H1 (cell line): ENCODE results near the gene CKAP4. TPM values are rescaled to one million over a fixed set of nuclear protein-coding genes. Genes with fewer than 3 reads are reported as not detected.

ENCODE experiments used
- CTCF ChIA-PET: fragments of 300-600 bp; sonication (Branson Sonifier 250); formaldehyde crosslinking; loops from one replicate; lab custom pipeline; 2021; ENCODE audit not compliant: partially characterized antibody; lab: Charles Lee
- POLR2A ChIA-PET: fragments of 300-600 bp; sonication (Branson Sonifier 250); formaldehyde crosslinking; loops from one replicate; lab custom pipeline; 2021; ENCODE audit warnings: inconsistent platforms; ENCODE audit not compliant: partially characterized antibody; lab: Charles Lee
- DNase-seq, 2 experiments: peaks; one replicate each; pipeline versions ENCODE4 v3.0.0 to v3.0.0-alpha.2; 2010 to 2022; ENCODE audit warnings: low spot score in 2 of 2, low read depth in 1 of 2, mixed read lengths in 1 of 2
- FAIRE-seq: peaks from 2 replicates; lab custom pipeline; 2011; peaks lifted over from hg19 to GRCh38; lab: Jason Lieb, UNC
- H2AFZ ChIP-seq: 2 replicates; pipeline ENCODE4 v1.8.1; 2012; ENCODE audit warnings: low read length, inconsistent platforms
- H2AK5ac ChIP-seq: 2 replicates; pipeline ENCODE4 v1.6.1; 2013; ENCODE audit warnings: low read depth, low read length
- H2BK120ac ChIP-seq: replicated peaks from 2 replicates; pipeline ENCODE3; 2013; ENCODE audit warnings: low read depth, low read length, inconsistent platforms
- H2BK12ac ChIP-seq: 2 replicates; pipeline ENCODE4 v1.6.1; 2013; ENCODE audit warnings: low read depth, low read length
- H2BK15ac ChIP-seq: 2 replicates; pipeline ENCODE4 v1.6.1; 2013; ENCODE audit warnings: low read length
- H2BK20ac ChIP-seq: 2 replicates; pipeline ENCODE4 v1.6.1; 2013; ENCODE audit warnings: low read length
- H2BK5ac ChIP-seq: 2 replicates; pipeline ENCODE4 v1.6.1; 2013; ENCODE audit warnings: low read depth, low read length
- H3K14ac ChIP-seq: 2 replicates; pipeline ENCODE4 v1.6.1; 2013; ENCODE audit warnings: inconsistent platforms; ENCODE audit not compliant: insufficient read length
- H3K18ac ChIP-seq: 2 replicates; pipeline ENCODE4 v1.6.1; 2013; ENCODE audit warnings: low read length; ENCODE audit errors: extremely low read depth
- H3K23ac ChIP-seq: 2 replicates; pipeline ENCODE4 v1.6.1; 2013; ENCODE audit warnings: inconsistent platforms; ENCODE audit not compliant: insufficient read length
- H3K23me2 ChIP-seq: 2 replicates; pipeline ENCODE4 v1.6.1; 2013; ENCODE audit warnings: low read depth, low read length
- H3K27ac ChIP-seq: 2 replicates; pipeline ENCODE4 v1.6.1; 2011; ENCODE audit warnings: low read depth, low read length, inconsistent platforms
- H3K27me3 ChIP-seq, 4 experiments: replicated peaks in 1 of 4; 1 replicate in 1 of 4; 2 replicates in 3 of 4; pipeline versions ENCODE4 v1.6.1 to v1.8.1; 2011 to 2013; ENCODE audit warnings: low read length in 3 of 4, mild to moderate bottlenecking in 3 of 4, inconsistent platforms in 2 of 4, mixed read lengths in 2 of 4, moderate library complexity in 1 of 4; ENCODE audit not compliant: control insufficient read depth in 3 of 4, insufficient read depth in 3 of 4; ENCODE audit errors: extremely low read depth in 1 of 4
- H3K36me3 ChIP-seq, 4 experiments: 2 replicates each; pipeline versions ENCODE4 v1.6.1 to v1.8.1; 2011 to 2013; ENCODE audit warnings: mild to moderate bottlenecking in 4 of 4, low read length in 3 of 4, moderate library complexity in 2 of 4, control low read depth in 1 of 4, inconsistent platforms in 1 of 4; ENCODE audit not compliant: insufficient read depth in 4 of 4, control insufficient read depth in 2 of 4
- H3K4ac ChIP-seq: replicated peaks from 2 replicates; pipeline ENCODE3; 2013; ENCODE audit warnings: low read length, low read depth, mixed read lengths, inconsistent platforms; ENCODE audit not compliant: insufficient read length
- H3K4me1 ChIP-seq, 4 experiments: replicated peaks in 1 of 4; 1 replicate in 1 of 4; 2 replicates in 3 of 4; pipeline versions ENCODE4 v1.6.1 to v1.8.1; 2011 to 2013; ENCODE audit warnings: low read length in 3 of 4, inconsistent platforms in 2 of 4, mixed read lengths in 1 of 4; ENCODE audit not compliant: insufficient read depth in 4 of 4, control insufficient read depth in 3 of 4
- H3K4me2 ChIP-seq, 2 experiments: 2 replicates each; pipeline versions ENCODE4 v1.6.1 to v1.8.1; 2011 to 2013; ENCODE audit warnings: low read depth in 2 of 2, low read length in 2 of 2, control low read depth in 1 of 2, inconsistent platforms in 1 of 2, mild to moderate bottlenecking in 1 of 2; ENCODE audit not compliant: insufficient read depth in 1 of 2
- H3K4me3 ChIP-seq, 4 experiments: fragments of 200-600, 300-600 bp in 1 of 4; sonication (generic), shearing (Covaris generic), sonication (Bioruptor Twin) in 1 of 4; 2 replicates each; pipeline versions ENCODE4 v1.5.1 to v1.8.1; 2011 to 2016; ENCODE audit warnings: low read length in 4 of 4, low read depth in 3 of 4, control low read depth in 2 of 4, inconsistent platforms in 2 of 4, mild to moderate bottlenecking in 2 of 4, mixed read lengths in 1 of 4, moderate library complexity in 1 of 4; ENCODE audit not compliant: insufficient read depth in 2 of 4; ENCODE audit errors: extremely low read depth in 1 of 4
- H3K56ac ChIP-seq: replicated peaks from 2 replicates; pipeline ENCODE3; 2013; ENCODE audit warnings: low read depth, mild to moderate bottlenecking, mixed read lengths, low read length, inconsistent platforms; ENCODE audit not compliant: insufficient read length
- H3K79me1 ChIP-seq: 2 replicates; pipeline ENCODE4 v1.6.1; 2013; ENCODE audit warnings: low read depth, low read length, control low read depth
- H3K79me2 ChIP-seq, 2 experiments: 2 replicates each; pipeline versions ENCODE4 v1.6.1 to v1.8.1; 2012 to 2013; ENCODE audit warnings: low read length in 2 of 2, mild to moderate bottlenecking in 2 of 2, inconsistent platforms in 1 of 2; ENCODE audit not compliant: insufficient read depth in 2 of 2, control insufficient read depth in 1 of 2
- H3K9ac ChIP-seq, 4 experiments: replicated peaks in 1 of 4; 1 replicate in 1 of 4; 2 replicates in 3 of 4; pipeline versions ENCODE4 v1.6.1 to v1.8.1; 2011 to 2013; ENCODE audit warnings: low read depth in 3 of 4, low read length in 3 of 4, control low read depth in 2 of 4, mild to moderate bottlenecking in 2 of 4, moderate library complexity in 2 of 4, inconsistent platforms in 1 of 4; ENCODE audit errors: extremely low read depth in 1 of 4
- H3K9me3 ChIP-seq, 2 experiments: 2 replicates each; pipeline versions ENCODE4 v1.6.1 to v1.8.1; 2012 to 2013; ENCODE audit warnings: mild to moderate bottlenecking in 2 of 2, moderate library complexity in 2 of 2, control low read depth in 1 of 2, inconsistent platforms in 1 of 2, low read depth in 1 of 2, low read length in 1 of 2, mixed read lengths in 1 of 2; ENCODE audit not compliant: insufficient read depth in 2 of 2
- H4K20me1 ChIP-seq, 2 experiments: replicated peaks in 1 of 2; 2 replicates each; pipeline versions ENCODE3 to v1.8.1; 2011 to 2013; ENCODE audit warnings: inconsistent platforms in 2 of 2, low read length in 2 of 2, mild to moderate bottlenecking in 1 of 2; ENCODE audit not compliant: insufficient read depth in 2 of 2, control insufficient read depth in 1 of 2
- H4K5ac ChIP-seq: 2 replicates; pipeline ENCODE4 v1.6.1; 2013; ENCODE audit warnings: low read length, low read depth, mixed read lengths, inconsistent platforms; ENCODE audit not compliant: insufficient read length
- H4K8ac ChIP-seq: 2 replicates; pipeline ENCODE4 v1.8.0; 2013; ENCODE audit warnings: mild to moderate bottlenecking, moderate library complexity, low read length, inconsistent platforms; ENCODE audit not compliant: insufficient read depth; ENCODE audit errors: extremely low read depth
- H4K91ac ChIP-seq: replicated peaks from 2 replicates; pipeline ENCODE3; 2013; ENCODE audit warnings: low read length, mixed read lengths, inconsistent platforms; ENCODE audit not compliant: insufficient read length
- EGR1 ChIP-seq: IDR thresholded peaks from 2 replicates; pipeline ENCODE4 v1.6.1; 2011; ENCODE audit warnings: low read depth, low read length, borderline replicate concordance
- MAFK ChIP-seq: IDR thresholded peaks from 2 replicates; pipeline ENCODE4 v1.6.1; 2012; ENCODE audit warnings: low read depth, mild to moderate bottlenecking, improper control_type of control experiment, low read length
- NRF1 ChIP-seq: IDR thresholded peaks from 2 replicates; pipeline ENCODE4 v1.6.1; 2011; ENCODE audit warnings: mild to moderate bottlenecking, low read depth, low read length, improper control_type of control experiment
- RXRA ChIP-seq: IDR thresholded peaks from 2 replicates; pipeline ENCODE4 v1.6.1; 2011; ENCODE audit warnings: low read depth, mild to moderate bottlenecking, low read length, moderate library complexity; ENCODE audit not compliant: insufficient read depth
- SP2 ChIP-seq: IDR thresholded peaks from 2 replicates; pipeline ENCODE4 v1.6.1; 2012; ENCODE audit warnings: mild to moderate bottlenecking, low read length, inconsistent platforms
- TCF12 ChIP-seq: IDR thresholded peaks from 2 replicates; pipeline ENCODE4 v1.6.1; 2011; ENCODE audit warnings: low read depth, mild to moderate bottlenecking, low read length
- TEAD4 ChIP-seq: IDR thresholded peaks from 2 replicates; pipeline ENCODE4 v1.6.1; 2012; ENCODE audit warnings: low read depth, low read length, inconsistent platforms, mixed read lengths
- ZNF274 ChIP-seq: IDR thresholded peaks from 2 replicates; pipeline ENCODE4 v1.7.0; 2012; ENCODE audit warnings: low read length, borderline replicate concordance; ENCODE audit errors: extremely low read depth
- WGBS, 2 experiments: shearing (Covaris generic) in 1 of 2; methylation state at CpG; one replicate each; pipeline versions ENCODE4 v1.1.6 to v1.1.7; 2013 to 2015; ENCODE audit warnings: low lambda C conversion rate in 2 of 2, mixed read lengths in 2 of 2, inconsistent platforms in 1 of 2, low coverage in 1 of 2, missing lambda C conversion rate in 1 of 2; ENCODE audit not compliant: insufficient replicate concordance in 2 of 2, insufficient coverage in 1 of 2, insufficient read length in 1 of 2; ENCODE audit errors: extremely low coverage in 1 of 2, missing lambda C conversion rate in 1 of 2; 5-methylcytosine and 5-hydroxymethylcytosine counted together
- polyA plus RNA-seq, 7 experiments: library from polyadenylated mRNA; depleted of rRNA in 3 of 7; stranded (reverse) in 5 of 7; unstranded in 2 of 7; fragments of >200 nt in 5 of 7; fragments of 200-250 nt in 2 of 7; gene quantifications; 1 replicate in 5 of 7; 2 replicates in 1 of 7; 4 replicates in 1 of 7; pipeline versions ENCODE4 v1.2.1 to v1.2.3, GENCODE V29; 2011 to 2013; ENCODE audit warnings: missing spikeins in 2 of 7, mixed read lengths in 2 of 7
- total RNA-seq: library from RNA; stranded (reverse); fragmentation: NEBNext Ultra II Directional; extraction: Animal tissue kit (Norgen Biotek cat#: 25700); gene quantifications from 2 replicates; pipeline ENCODE4 v1.2.1, GENCODE V29; 2021
- TF ChIP-seq, protein P1 (sequence below): IDR thresholded peaks from 2 replicates; pipeline ENCODE4 v1.6.1; 2012; ENCODE audit warnings: inconsistent platforms
- TF ChIP-seq, protein P2 (sequence below): IDR thresholded peaks from 2 replicates; pipeline ENCODE4 v1.6.1; 2012; ENCODE audit warnings: low read length, inconsistent platforms

CKAP4 gene
- total and polyA plus RNA-seq, 2 of the 8 experiments (the other 6 are each of a cell fraction or from before 2014, with no cell fraction given) = 35.8 to 80.7 TPM

DNA sequence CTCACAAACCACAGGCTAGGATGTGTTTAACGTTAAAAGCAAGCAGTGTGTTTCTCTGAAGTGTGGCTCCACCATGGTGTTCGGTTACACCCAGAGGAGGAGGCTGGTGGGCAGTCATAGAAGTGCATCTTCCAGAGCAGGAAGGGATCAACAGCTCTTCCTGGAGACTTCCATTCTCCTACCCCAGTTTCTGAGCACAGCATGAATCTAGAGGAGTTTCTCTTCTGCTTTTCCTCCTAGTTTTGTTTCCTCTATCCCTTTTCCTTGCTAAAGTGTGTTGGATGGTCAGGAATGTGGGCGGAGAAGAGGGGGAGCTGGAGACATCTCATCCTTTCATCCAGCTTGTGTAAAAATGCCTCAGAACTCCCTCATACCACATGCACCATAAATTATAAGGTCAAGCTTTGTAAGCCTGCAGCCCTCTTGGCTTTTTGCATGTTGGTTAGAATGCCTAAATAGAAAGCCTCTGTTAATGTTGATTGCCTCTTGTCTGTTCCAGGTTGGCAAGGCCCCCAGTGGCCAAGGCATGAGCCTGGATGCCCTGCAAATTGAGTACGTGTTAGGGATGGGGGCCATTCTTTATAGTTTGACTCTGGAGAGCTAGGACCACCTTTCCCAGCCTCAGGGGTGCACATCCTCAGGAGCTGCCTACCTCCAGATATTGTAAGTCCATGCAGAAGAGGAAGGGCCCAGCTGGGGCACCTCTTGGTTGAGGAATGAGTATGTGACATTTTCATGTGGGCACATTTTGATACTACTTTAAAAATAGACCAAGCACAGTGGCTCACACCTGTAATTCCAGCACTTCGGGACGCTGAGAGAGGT is 4.0 kb upstream of the CKAP4 start:
- DNase-seq = peak in 1 of 2 experiments; percentile 39
- Histone ChIP-seq H3K23me2 (peaks cover 10% of the 10 kb centered on the region), H3K4me2 (no peak overlapping the region)
- no peak for TF ChIP-seq ZNF274
- TF ChIP-seq TEAD4 = no peak
- TF ChIP-seq EGR1 = no peak
- no peak for TF ChIP-seq RXRA
- no peak for TF ChIP-seq MAFK
- TF ChIP-seq, protein P1, sequence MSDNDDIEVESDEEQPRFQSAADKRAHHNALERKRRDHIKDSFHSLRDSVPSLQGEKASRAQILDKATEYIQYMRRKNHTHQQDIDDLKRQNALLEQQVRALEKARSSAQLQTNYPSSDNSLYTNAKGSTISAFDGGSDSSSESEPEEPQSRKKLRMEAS = no peak
- no peak for TF ChIP-seq TCF12
- TF ChIP-seq SP2 = no peak
- TF ChIP-seq NRF1 = no peak
- TF ChIP-seq, protein P2, sequence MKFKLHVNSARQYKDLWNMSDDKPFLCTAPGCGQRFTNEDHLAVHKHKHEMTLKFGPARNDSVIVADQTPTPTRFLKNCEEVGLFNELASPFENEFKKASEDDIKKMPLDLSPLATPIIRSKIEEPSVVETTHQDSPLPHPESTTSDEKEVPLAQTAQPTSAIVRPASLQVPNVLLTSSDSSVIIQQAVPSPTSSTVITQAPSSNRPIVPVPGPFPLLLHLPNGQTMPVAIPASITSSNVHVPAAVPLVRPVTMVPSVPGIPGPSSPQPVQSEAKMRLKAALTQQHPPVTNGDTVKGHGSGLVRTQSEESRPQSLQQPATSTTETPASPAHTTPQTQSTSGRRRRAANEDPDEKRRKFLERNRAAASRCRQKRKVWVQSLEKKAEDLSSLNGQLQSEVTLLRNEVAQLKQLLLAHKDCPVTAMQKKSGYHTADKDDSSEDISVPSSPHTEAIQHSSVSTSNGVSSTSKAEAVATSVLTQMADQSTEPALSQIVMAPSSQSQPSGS = no peak

More for the DNA sequence above, 4.0 kb upstream of the CKAP4 start:
- no peak overlapping the region for H4K5ac ChIP-seq
- H2BK5ac ChIP-seq = no peak overlapping the region
- no peak overlapping the region for H2BK12ac ChIP-seq
- H3K27me3 ChIP-seq = no peaks in the 10 kb centered on the region
- H3K4me1 ChIP-seq = peaks cover 1 to 20% (median 8%) of the 10 kb centered on the region in 4 experiments; a peak in 4 of 7 replicates
- H4K20me1 ChIP-seq = no peaks in the 10 kb centered on the region
- H3K79me2 ChIP-seq = no peaks in the 10 kb centered on the region
- no peaks in the 10 kb centered on the region for H3K36me3 ChIP-seq
- no peak overlapping the region for H4K91ac ChIP-seq
- H3K79me1 ChIP-seq = no peaks in the 10 kb centered on the region
- no peak overlapping the region for H2BK15ac ChIP-seq
- no peak overlapping the region for H2AK5ac ChIP-seq
- ChIA-PET POLR2A (no interaction called here), CTCF (interaction anchor here (0.8 to 2.9 kb wide), 7 partner anchors 22 to 35 kb away, joined by 3 to 17 read pairs (median 4); no protein-coding TSS in a partner anchor)
- no peak overlapping the region for H3K27ac ChIP-seq
- H2BK120ac ChIP-seq = no peak overlapping the region
- H2BK20ac ChIP-seq = no peak overlapping the region
- H3K18ac ChIP-seq = no peak overlapping the region
- H3K4ac ChIP-seq = no peak overlapping the region
- H3K9me3 ChIP-seq = no peaks in the 10 kb centered on the region
- no peak overlapping the region for H2AFZ ChIP-seq
- H3K56ac ChIP-seq = no peak overlapping the region
- no peak overlapping the region for H3K9ac ChIP-seq
- no peak overlapping the region for H4K8ac ChIP-seq
- H3K23ac ChIP-seq = no peak overlapping the region
- WGBS, 2 experiments = 86% methylated on average over 6 of the region's 6 CpGs; no CpG with 5 or more reads in 1 of the 2 experiments
- H3K4me3 ChIP-seq = no peak overlapping the region
- no peak overlapping the region for H3K14ac ChIP-seq
- no peak for FAIRE-seq
